ENCODE data around the gene KCNQ1.

- TF ChIP-seq POLR2AphosphoS5 (IDR thresholded peaks at IDR 0.05; ENCODE audit: low read depth, low read length), result no peak
- TF ChIP-seq POLR2A (IDR thresholded peaks at IDR 0.05; ENCODE audit: low read depth, low read length), result no peak
These were observed 293.1 kb downstream of the KCNQ1 start for GRCh38 chr11:2737866-2738265.

Data from GM12892 (cell line).